MCF 10A (cell line): ENCODE results near the gene FBXL20. TPM values are rescaled to one million over a fixed set of nuclear protein-coding genes. Genes with fewer than 3 reads are reported as not detected.

Source experiments
- BruUV-seq: library from RNA; stranded (reverse); fragments of 400-500 nt; replicated peaks from 2 replicates; lab custom pipeline; 2021; lab: Mats Ljungman, UMichigan
- CTCF ChIA-PET: fragments of 300-600 bp; sonication (Branson Sonifier 250); formaldehyde crosslinking; extraction: SDS; loops from one replicate; lab custom pipeline; 2021; ENCODE audit warnings: antibody characterized with exemption, inconsistent platforms; lab: Yijun Ruan, JAX
- POLR2A ChIA-PET: fragments of 300-600, 350-650 bp; sonication (Branson Sonifier 250); formaldehyde crosslinking; extraction: SDS; loops from one replicate; lab custom pipeline; 2020; ENCODE audit warnings: antibody characterized with exemption, inconsistent platforms; lab: Yijun Ruan, JAX
- DNase-seq: peaks from one replicate; pipeline ENCODE4 v3.0.0-alpha.2; 2018; ENCODE audit not compliant: unreplicated experiment
- H3K27ac Mint-ChIP-seq: one replicate; pipeline ENCODE4 v1.8.0; 2022; ENCODE audit warnings: mild to moderate bottlenecking, low read depth, mixed read lengths; ENCODE audit not compliant: unreplicated experiment
- H3K27me3 Mint-ChIP-seq: one replicate; pipeline ENCODE4 v1.8.0; 2022; ENCODE audit warnings: mixed read lengths; ENCODE audit not compliant: insufficient read depth, unreplicated experiment
- H3K36me3 Mint-ChIP-seq: one replicate; pipeline ENCODE4 v1.8.0; 2022; ENCODE audit warnings: mild to moderate bottlenecking, moderate library complexity, mixed read lengths; ENCODE audit not compliant: insufficient read depth, unreplicated experiment
- H3K4me1 Mint-ChIP-seq: one replicate; pipeline ENCODE4 v1.8.0; 2022; ENCODE audit warnings: mixed read lengths; ENCODE audit not compliant: insufficient read depth, unreplicated experiment
- H3K4me3 Mint-ChIP-seq: one replicate; pipeline ENCODE4 v1.8.0; 2022; ENCODE audit warnings: mild to moderate bottlenecking, moderate library complexity, mixed read lengths; ENCODE audit not compliant: unreplicated experiment
- H3K9me3 Mint-ChIP-seq: one replicate; pipeline ENCODE4 v1.8.0; 2022; ENCODE audit warnings: mixed read lengths; ENCODE audit not compliant: unreplicated experiment
- intact Hi-C: fragments of 100-400 bp; cut with micrococcal nuclease; formaldehyde crosslinking; loops from 2 replicates; pipeline ENCODE4 v1.14.1; 2022
- total RNA-seq: library from RNA; stranded (reverse); gene quantifications from 2 replicates; pipeline ENCODE4 v1.2.3, GENCODE V29; 2022
- TF ChIP-seq, protein P1 (sequence below): fragments of 200-600 bp; IDR thresholded peaks from one replicate; pipeline ENCODE4 v1.8.0; 2022; ENCODE audit warnings: antibody characterized with exemption, mild to moderate bottlenecking; ENCODE audit not compliant: unreplicated experiment

The FBXL20 gene
- total RNA-seq, 1 experiment from 2014 or later = 13.4 TPM

DNA sequence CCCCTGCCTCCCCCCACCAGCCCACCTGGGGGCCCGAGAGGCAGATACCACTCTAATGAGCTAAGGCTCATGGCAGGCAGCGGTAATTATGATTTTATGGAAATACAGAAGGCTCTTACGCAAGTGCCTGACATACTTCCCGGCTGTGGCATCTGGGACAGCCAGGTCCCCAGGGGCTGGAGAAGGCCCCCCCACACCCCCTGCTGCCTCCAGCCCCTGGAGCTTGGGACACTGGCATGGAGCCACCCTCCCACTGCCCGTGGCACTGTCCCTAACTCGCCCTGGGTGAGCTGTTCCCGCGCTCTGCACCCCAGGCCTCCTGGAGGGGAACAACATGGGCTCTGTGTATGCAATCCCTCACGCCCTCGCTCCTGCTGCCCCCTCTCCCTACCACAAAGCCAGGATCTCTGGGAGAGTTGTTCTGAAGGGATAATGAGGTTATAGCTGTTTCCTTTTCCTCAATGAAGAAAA, 170.3 kb downstream of the FBXL20 start:
- peak; percentile 49 for DNase-seq
- Mint-ChIP-seq H3K9me3 (no peaks in the 10 kb centered on the region), H3K27me3 (peaks cover 6% of the 10 kb centered on the region), H3K4me1 (peaks cover 32% of the 10 kb centered on the region), H3K4me3 (no peak overlapping the region), H3K36me3 (no peaks in the 10 kb centered on the region), H3K27ac (peak overlapping the region; percentile 78)
- TF ChIP-seq, protein P1, sequence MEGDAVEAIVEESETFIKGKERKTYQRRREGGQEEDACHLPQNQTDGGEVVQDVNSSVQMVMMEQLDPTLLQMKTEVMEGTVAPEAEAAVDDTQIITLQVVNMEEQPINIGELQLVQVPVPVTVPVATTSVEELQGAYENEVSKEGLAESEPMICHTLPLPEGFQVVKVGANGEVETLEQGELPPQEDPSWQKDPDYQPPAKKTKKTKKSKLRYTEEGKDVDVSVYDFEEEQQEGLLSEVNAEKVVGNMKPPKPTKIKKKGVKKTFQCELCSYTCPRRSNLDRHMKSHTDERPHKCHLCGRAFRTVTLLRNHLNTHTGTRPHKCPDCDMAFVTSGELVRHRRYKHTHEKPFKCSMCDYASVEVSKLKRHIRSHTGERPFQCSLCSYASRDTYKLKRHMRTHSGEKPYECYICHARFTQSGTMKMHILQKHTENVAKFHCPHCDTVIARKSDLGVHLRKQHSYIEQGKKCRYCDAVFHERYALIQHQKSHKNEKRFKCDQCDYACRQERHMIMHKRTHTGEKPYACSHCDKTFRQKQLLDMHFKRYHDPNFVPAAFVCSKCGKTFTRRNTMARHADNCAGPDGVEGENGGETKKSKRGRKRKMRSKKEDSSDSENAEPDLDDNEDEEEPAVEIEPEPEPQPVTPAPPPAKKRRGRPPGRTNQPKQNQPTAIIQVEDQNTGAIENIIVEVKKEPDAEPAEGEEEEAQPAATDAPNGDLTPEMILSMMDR = no peak
- no TSS peak for BruUV-seq
- intact Hi-C loops = no loop called here
- ChIA-PET POLR2A (interaction anchor here (1.1 to 3.6 kb wide), 5 partner anchors 13 to 32 kb away, joined by 3 to 28 read pairs (median 8); partner anchors contain the start of gene RPL19), CTCF (interaction anchor here (0.6 to 21.6 kb wide), 9 partner anchors 10 to 650 kb away, joined by 3 to 485 read pairs (median 6); partner anchors contain the start of gene RPL19)

DNA sequence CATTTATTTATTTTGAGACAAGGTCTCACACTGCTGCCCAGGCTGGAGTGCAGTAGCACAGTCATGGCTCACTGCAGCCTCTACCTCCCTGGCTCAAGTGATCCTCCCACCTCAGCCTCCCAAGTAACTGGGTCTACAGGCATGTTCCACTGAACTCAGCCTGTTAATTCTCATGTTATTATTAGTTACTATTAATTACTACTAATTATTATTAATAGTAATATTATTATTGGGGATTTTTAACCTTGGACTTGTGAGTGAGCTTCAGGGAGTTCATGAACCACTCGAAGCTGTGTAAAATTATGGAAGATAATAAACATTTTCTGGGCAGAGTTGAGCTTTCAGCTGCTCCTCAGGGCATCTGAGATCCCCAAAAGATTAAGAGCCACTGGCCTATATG, 171.1 kb downstream of the FBXL20 start:
- no TSS peak for BruUV-seq
- H3K4me1 Mint-ChIP-seq = peaks cover 25% of the 10 kb centered on the region
- no peak overlapping the region for H3K4me3 Mint-ChIP-seq
- no peak overlapping the region for H3K27ac Mint-ChIP-seq
- ChIA-PET POLR2A (interaction anchor here (1.1 to 3.6 kb wide), 5 partner anchors 12 to 31 kb away, joined by 3 to 28 read pairs (median 8); partner anchors contain the start of gene RPL19), CTCF (interaction anchor here (0.7 to 21.6 kb wide), 5 partner anchors 15 to 77 kb away, joined by 3 to 485 read pairs (median 7); partner anchors contain the start of gene RPL19)
- TF ChIP-seq, protein P1 = no peak
- no peaks in the 10 kb centered on the region for H3K36me3 Mint-ChIP-seq
- peaks cover 12% of the 10 kb centered on the region for H3K27me3 Mint-ChIP-seq
- intact Hi-C loops = no loop called here
- no peak for DNase-seq
- no peaks in the 10 kb centered on the region for H3K9me3 Mint-ChIP-seq

DNA sequence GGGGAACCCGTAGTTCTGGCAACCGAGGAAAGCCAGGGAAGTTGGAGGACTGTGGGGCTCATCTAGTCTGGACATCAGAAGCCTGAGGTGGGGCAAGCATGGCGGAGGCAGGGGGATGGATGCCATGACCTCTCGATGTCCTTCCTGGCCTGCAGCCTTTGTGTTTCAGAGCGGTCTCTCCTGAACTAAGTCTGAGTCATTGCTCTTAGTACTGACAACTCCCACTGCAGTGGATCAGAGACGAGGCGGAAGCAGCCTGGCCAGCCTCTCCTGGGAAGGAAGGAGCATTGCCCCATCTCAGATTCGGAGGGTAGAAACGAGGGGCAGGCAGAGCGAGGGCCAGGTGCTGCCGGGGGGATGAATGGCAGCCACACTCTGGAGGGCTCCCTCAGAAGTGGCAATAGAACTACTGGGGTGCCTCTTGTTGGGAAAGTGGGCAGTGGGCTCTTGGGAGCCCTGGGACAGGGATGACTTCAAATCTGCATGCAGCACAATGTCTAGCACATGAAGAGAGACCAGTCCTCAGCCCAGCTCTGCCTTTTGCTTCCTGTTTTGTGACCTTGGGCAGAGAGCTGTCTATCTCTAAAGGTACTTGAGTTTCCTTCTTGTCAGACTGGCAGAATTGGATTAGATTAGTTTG, 172.0 kb downstream of the FBXL20 start:
- H3K9me3 Mint-ChIP-seq = no peaks in the 10 kb centered on the region
- ChIA-PET CTCF (interaction anchor here (0.7 to 21.6 kb wide), 2 partner anchors 21 to 25 kb away, joined by 3 to 485 read pairs; partner anchors contain the start of gene RPL19), POLR2A (interaction anchor here (0.6 to 3.6 kb wide), 3 partner anchors 22 to 47 kb away, joined by 3 to 28 read pairs (median 8); partner anchors contain the start of gene RPL19)
- H3K4me3 Mint-ChIP-seq = peak overlapping the region; percentile 7
- H3K27ac Mint-ChIP-seq = peak overlapping the region; percentile 9
- TF ChIP-seq, protein P1 = no peak
- peaks cover 23% of the 10 kb centered on the region for H3K4me1 Mint-ChIP-seq
- no TSS peak for BruUV-seq
- intact Hi-C loops = no loop called here
- no peaks in the 10 kb centered on the region for H3K36me3 Mint-ChIP-seq
- H3K27me3 Mint-ChIP-seq = peaks cover 22% of the 10 kb centered on the region
- peak; percentile 77 for DNase-seq

DNA sequence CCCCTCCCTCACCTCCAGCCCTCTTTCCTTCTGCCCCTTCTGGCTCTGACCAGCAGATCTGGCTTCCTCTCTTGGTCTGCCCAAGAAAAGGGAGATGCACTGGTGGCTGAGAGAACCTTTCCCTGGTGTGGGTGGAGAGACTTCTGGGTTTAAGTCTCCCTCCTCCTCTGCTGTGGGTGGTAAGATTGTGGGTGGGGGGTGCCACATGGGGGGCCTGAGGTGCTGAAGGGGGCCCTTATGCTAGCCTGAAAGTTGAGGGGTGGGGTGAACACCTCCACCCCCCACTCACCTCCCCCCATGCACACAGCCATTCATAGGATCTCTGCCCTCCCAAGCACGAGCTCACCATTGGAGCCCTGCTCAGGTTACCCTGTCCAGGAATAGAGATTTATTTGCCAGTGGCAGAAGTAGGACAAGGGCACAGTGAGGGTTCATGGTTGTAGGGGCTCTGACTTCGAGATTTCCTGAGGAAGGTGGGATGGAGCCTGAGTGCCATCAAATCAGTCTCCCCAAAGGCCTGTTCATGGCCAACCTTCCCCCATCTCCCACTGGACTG, 174.0 kb downstream of the FBXL20 start:
- H3K9me3 Mint-ChIP-seq = no peaks in the 10 kb centered on the region
- intact Hi-C loops = no loop called here
- peaks cover 34% of the 10 kb centered on the region for H3K4me1 Mint-ChIP-seq
- ChIA-PET CTCF (no interaction called here), POLR2A (interaction anchor here (0.6 kb wide), 1 partner anchor 26 kb away, joined by 4 read pairs; no protein-coding TSS in a partner anchor)
- peaks cover 30% of the 10 kb centered on the region for H3K27me3 Mint-ChIP-seq
- TF ChIP-seq, protein P1 = no peak
- H3K4me3 Mint-ChIP-seq = no peak overlapping the region
- no TSS peak for BruUV-seq
- H3K36me3 Mint-ChIP-seq = no peaks in the 10 kb centered on the region
- DNase-seq = no peak
- H3K27ac Mint-ChIP-seq = no peak overlapping the region
